H1 (cell line): ENCODE data around the gene RAMP3. TPM values are rescaled to one million over a fixed set of nuclear protein-coding genes. Genes with fewer than 3 reads are reported as not detected.

Experiments
- CTCF ChIA-PET: fragments of 300-600 bp; sonication (Branson Sonifier 250); formaldehyde crosslinking; loops from one replicate; lab custom pipeline; 2021; ENCODE audit not compliant: partially characterized antibody; lab: Charles Lee
- POLR2A ChIA-PET: fragments of 300-600 bp; sonication (Branson Sonifier 250); formaldehyde crosslinking; loops from one replicate; lab custom pipeline; 2021; ENCODE audit warnings: inconsistent platforms; ENCODE audit not compliant: partially characterized antibody; lab: Charles Lee
- DNase-seq, 2 experiments: peaks; one replicate each; pipeline versions ENCODE4 v3.0.0 to v3.0.0-alpha.2; 2010 to 2022; ENCODE audit warnings: low spot score in 2 of 2, low read depth in 1 of 2, mixed read lengths in 1 of 2
- FAIRE-seq: peaks from 2 replicates; lab custom pipeline; 2011; peaks lifted over from hg19 to GRCh38; lab: Jason Lieb, UNC
- H2AFZ ChIP-seq: 2 replicates; pipeline ENCODE4 v1.8.1; 2012; ENCODE audit warnings: low read length, inconsistent platforms
- H2AK5ac ChIP-seq: 2 replicates; pipeline ENCODE4 v1.6.1; 2013; ENCODE audit warnings: low read depth, low read length
- H2BK120ac ChIP-seq: replicated peaks from 2 replicates; pipeline ENCODE3; 2013; ENCODE audit warnings: low read depth, low read length, inconsistent platforms
- H2BK12ac ChIP-seq: 2 replicates; pipeline ENCODE4 v1.6.1; 2013; ENCODE audit warnings: low read depth, low read length
- H2BK15ac ChIP-seq: 2 replicates; pipeline ENCODE4 v1.6.1; 2013; ENCODE audit warnings: low read length
- H2BK20ac ChIP-seq: 2 replicates; pipeline ENCODE4 v1.6.1; 2013; ENCODE audit warnings: low read length
- H2BK5ac ChIP-seq: 2 replicates; pipeline ENCODE4 v1.6.1; 2013; ENCODE audit warnings: low read depth, low read length
- H3K14ac ChIP-seq: 2 replicates; pipeline ENCODE4 v1.6.1; 2013; ENCODE audit warnings: inconsistent platforms; ENCODE audit not compliant: insufficient read length
- H3K18ac ChIP-seq: 2 replicates; pipeline ENCODE4 v1.6.1; 2013; ENCODE audit warnings: low read length; ENCODE audit errors: extremely low read depth
- H3K23ac ChIP-seq: 2 replicates; pipeline ENCODE4 v1.6.1; 2013; ENCODE audit warnings: inconsistent platforms; ENCODE audit not compliant: insufficient read length
- H3K23me2 ChIP-seq: 2 replicates; pipeline ENCODE4 v1.6.1; 2013; ENCODE audit warnings: low read depth, low read length
- H3K27ac ChIP-seq: 2 replicates; pipeline ENCODE4 v1.6.1; 2011; ENCODE audit warnings: low read depth, low read length, inconsistent platforms
- H3K27me3 ChIP-seq, 4 experiments: replicated peaks in 1 of 4; 1 replicate in 1 of 4; 2 replicates in 3 of 4; pipeline versions ENCODE4 v1.6.1 to v1.8.1; 2011 to 2013; ENCODE audit warnings: low read length in 3 of 4, mild to moderate bottlenecking in 3 of 4, inconsistent platforms in 2 of 4, mixed read lengths in 2 of 4, moderate library complexity in 1 of 4; ENCODE audit not compliant: control insufficient read depth in 3 of 4, insufficient read depth in 3 of 4; ENCODE audit errors: extremely low read depth in 1 of 4
- H3K36me3 ChIP-seq, 4 experiments: 2 replicates each; pipeline versions ENCODE4 v1.6.1 to v1.8.1; 2011 to 2013; ENCODE audit warnings: mild to moderate bottlenecking in 4 of 4, low read length in 3 of 4, moderate library complexity in 2 of 4, control low read depth in 1 of 4, inconsistent platforms in 1 of 4; ENCODE audit not compliant: insufficient read depth in 4 of 4, control insufficient read depth in 2 of 4
- H3K4ac ChIP-seq: replicated peaks from 2 replicates; pipeline ENCODE3; 2013; ENCODE audit warnings: low read length, low read depth, mixed read lengths, inconsistent platforms; ENCODE audit not compliant: insufficient read length
- H3K4me1 ChIP-seq, 4 experiments: replicated peaks in 1 of 4; 1 replicate in 1 of 4; 2 replicates in 3 of 4; pipeline versions ENCODE4 v1.6.1 to v1.8.1; 2011 to 2013; ENCODE audit warnings: low read length in 3 of 4, inconsistent platforms in 2 of 4, mixed read lengths in 1 of 4; ENCODE audit not compliant: insufficient read depth in 4 of 4, control insufficient read depth in 3 of 4
- H3K4me2 ChIP-seq, 2 experiments: 2 replicates each; pipeline versions ENCODE4 v1.6.1 to v1.8.1; 2011 to 2013; ENCODE audit warnings: low read depth in 2 of 2, low read length in 2 of 2, control low read depth in 1 of 2, inconsistent platforms in 1 of 2, mild to moderate bottlenecking in 1 of 2; ENCODE audit not compliant: insufficient read depth in 1 of 2
- H3K4me3 ChIP-seq, 4 experiments: fragments of 200-600, 300-600 bp in 1 of 4; sonication (generic), shearing (Covaris generic), sonication (Bioruptor Twin) in 1 of 4; 2 replicates each; pipeline versions ENCODE4 v1.5.1 to v1.8.1; 2011 to 2016; ENCODE audit warnings: low read length in 4 of 4, low read depth in 3 of 4, control low read depth in 2 of 4, inconsistent platforms in 2 of 4, mild to moderate bottlenecking in 2 of 4, mixed read lengths in 1 of 4, moderate library complexity in 1 of 4; ENCODE audit not compliant: insufficient read depth in 2 of 4; ENCODE audit errors: extremely low read depth in 1 of 4
- H3K56ac ChIP-seq: replicated peaks from 2 replicates; pipeline ENCODE3; 2013; ENCODE audit warnings: low read depth, mild to moderate bottlenecking, mixed read lengths, low read length, inconsistent platforms; ENCODE audit not compliant: insufficient read length
- H3K79me1 ChIP-seq: 2 replicates; pipeline ENCODE4 v1.6.1; 2013; ENCODE audit warnings: low read depth, low read length, control low read depth
- H3K79me2 ChIP-seq, 2 experiments: 2 replicates each; pipeline versions ENCODE4 v1.6.1 to v1.8.1; 2012 to 2013; ENCODE audit warnings: low read length in 2 of 2, mild to moderate bottlenecking in 2 of 2, inconsistent platforms in 1 of 2; ENCODE audit not compliant: insufficient read depth in 2 of 2, control insufficient read depth in 1 of 2
- H3K9ac ChIP-seq, 4 experiments: replicated peaks in 1 of 4; 1 replicate in 1 of 4; 2 replicates in 3 of 4; pipeline versions ENCODE4 v1.6.1 to v1.8.1; 2011 to 2013; ENCODE audit warnings: low read depth in 3 of 4, low read length in 3 of 4, control low read depth in 2 of 4, mild to moderate bottlenecking in 2 of 4, moderate library complexity in 2 of 4, inconsistent platforms in 1 of 4; ENCODE audit errors: extremely low read depth in 1 of 4
- H3K9me3 ChIP-seq, 2 experiments: 2 replicates each; pipeline versions ENCODE4 v1.6.1 to v1.8.1; 2012 to 2013; ENCODE audit warnings: mild to moderate bottlenecking in 2 of 2, moderate library complexity in 2 of 2, control low read depth in 1 of 2, inconsistent platforms in 1 of 2, low read depth in 1 of 2, low read length in 1 of 2, mixed read lengths in 1 of 2; ENCODE audit not compliant: insufficient read depth in 2 of 2
- H4K20me1 ChIP-seq, 2 experiments: replicated peaks in 1 of 2; 2 replicates each; pipeline versions ENCODE3 to v1.8.1; 2011 to 2013; ENCODE audit warnings: inconsistent platforms in 2 of 2, low read length in 2 of 2, mild to moderate bottlenecking in 1 of 2; ENCODE audit not compliant: insufficient read depth in 2 of 2, control insufficient read depth in 1 of 2
- H4K5ac ChIP-seq: 2 replicates; pipeline ENCODE4 v1.6.1; 2013; ENCODE audit warnings: low read length, low read depth, mixed read lengths, inconsistent platforms; ENCODE audit not compliant: insufficient read length
- H4K8ac ChIP-seq: 2 replicates; pipeline ENCODE4 v1.8.0; 2013; ENCODE audit warnings: mild to moderate bottlenecking, moderate library complexity, low read length, inconsistent platforms; ENCODE audit not compliant: insufficient read depth; ENCODE audit errors: extremely low read depth
- H4K91ac ChIP-seq: replicated peaks from 2 replicates; pipeline ENCODE3; 2013; ENCODE audit warnings: low read length, mixed read lengths, inconsistent platforms; ENCODE audit not compliant: insufficient read length
- BRCA1 ChIP-seq: IDR thresholded peaks from 2 replicates; pipeline ENCODE4 v1.6.1; 2012; ENCODE audit warnings: low read depth, low read length, improper control_type of control experiment
- CTCF ChIP-seq, 3 experiments: IDR thresholded peaks; 1 replicate in 2 of 3; 2 replicates in 1 of 3; pipeline versions ENCODE4 v1.5.1 to v1.6.1; 2011; ENCODE audit warnings: low read length in 3 of 3, mild to moderate bottlenecking in 3 of 3, inconsistent platforms in 2 of 3, low read depth in 1 of 3, moderate library complexity in 1 of 3; ENCODE audit not compliant: insufficient read depth in 1 of 3; ENCODE audit errors: control extremely low read depth in 1 of 3
- EZH2 ChIP-seq: fragments of 200-600 bp; sonication (generic); IDR thresholded peaks from 2 replicates; pipeline ENCODE4 v1.7.1; 2012; ENCODE audit warnings: low read depth, mild to moderate bottlenecking, moderate library complexity, low read length, inconsistent platforms; ENCODE audit not compliant: severe bottlenecking
- FOSL1 ChIP-seq: IDR thresholded peaks from 2 replicates; pipeline ENCODE4 v1.6.1; 2011; ENCODE audit warnings: mild to moderate bottlenecking, low read depth, low read length, moderate library complexity; ENCODE audit not compliant: insufficient read depth
- GTF2F1 ChIP-seq: IDR thresholded peaks from 2 replicates; pipeline ENCODE4 v1.6.1; 2012; ENCODE audit warnings: low read depth, low read length, improper control_type of control experiment, borderline replicate concordance
- KDM5A ChIP-seq: fragments of 200-600 bp; IDR thresholded peaks from 2 replicates; pipeline ENCODE4 v1.7.1; 2012; ENCODE audit warnings: mild to moderate bottlenecking, low read length, inconsistent platforms, mixed read lengths
- NRF1 ChIP-seq: IDR thresholded peaks from 2 replicates; pipeline ENCODE4 v1.6.1; 2011; ENCODE audit warnings: mild to moderate bottlenecking, low read depth, low read length, improper control_type of control experiment
- RNF2 ChIP-seq: fragments of 200-900, 300-1000 bp; sonication (generic); IDR thresholded peaks from 2 replicates; pipeline ENCODE4 v1.7.1; 2016; ENCODE audit warnings: borderline replicate concordance, low read depth, mild to moderate bottlenecking, antibody characterized with exemption, low read length; ENCODE audit not compliant: poor library complexity, severe bottlenecking; ENCODE audit errors: missing control alignments
- SIRT6 ChIP-seq: IDR thresholded peaks from one replicate; pipeline ENCODE4 v1.7.1; 2012; ENCODE audit warnings: low read length, inconsistent platforms
- SUZ12 ChIP-seq: fragments of 200-600 bp; sonication (generic); IDR thresholded peaks from 2 replicates; pipeline ENCODE4 v1.6.1; 2012; ENCODE audit warnings: mild to moderate bottlenecking, inconsistent platforms, low read length, moderate library complexity, mixed read lengths
- TEAD4 ChIP-seq: IDR thresholded peaks from 2 replicates; pipeline ENCODE4 v1.6.1; 2012; ENCODE audit warnings: low read depth, low read length, inconsistent platforms, mixed read lengths
- WGBS, 2 experiments: shearing (Covaris generic) in 1 of 2; methylation state at CpG; one replicate each; pipeline versions ENCODE4 v1.1.6 to v1.1.7; 2013 to 2015; ENCODE audit warnings: low lambda C conversion rate in 2 of 2, mixed read lengths in 2 of 2, inconsistent platforms in 1 of 2, low coverage in 1 of 2, missing lambda C conversion rate in 1 of 2; ENCODE audit not compliant: insufficient replicate concordance in 2 of 2, insufficient coverage in 1 of 2, insufficient read length in 1 of 2; ENCODE audit errors: extremely low coverage in 1 of 2, missing lambda C conversion rate in 1 of 2; 5-methylcytosine and 5-hydroxymethylcytosine counted together
- polyA plus RNA-seq, 7 experiments: library from polyadenylated mRNA; depleted of rRNA in 3 of 7; stranded (reverse) in 5 of 7; unstranded in 2 of 7; fragments of >200 nt in 5 of 7; fragments of 200-250 nt in 2 of 7; gene quantifications; 1 replicate in 5 of 7; 2 replicates in 1 of 7; 4 replicates in 1 of 7; pipeline versions ENCODE4 v1.2.1 to v1.2.3, GENCODE V29; 2011 to 2013; ENCODE audit warnings: missing spikeins in 2 of 7, mixed read lengths in 2 of 7
- total RNA-seq: library from RNA; stranded (reverse); fragmentation: NEBNext Ultra II Directional; extraction: Animal tissue kit (Norgen Biotek cat#: 25700); gene quantifications from 2 replicates; pipeline ENCODE4 v1.2.1, GENCODE V29; 2021

RAMP3 gene
- total and polyA plus RNA-seq, 2 of the 8 experiments (the other 6 are each of a cell fraction or from before 2014, with no cell fraction given): 0.88 to 0.98 TPM

GRCh38 chr7:45162311-45162845, 4.8 kb downstream of the RAMP3 start:
- Histone ChIP-seq H2AFZ (no peak overlapping the region), H3K4me1 (no peaks in the 10 kb centered on the region; a peak in 1 of 7 replicates), H3K36me3 (no peaks in the 10 kb centered on the region), H3K56ac (no peak overlapping the region), H3K23ac (no peak overlapping the region), H2BK15ac (no peak overlapping the region), H3K27ac (no peak overlapping the region), H2BK12ac (no peak overlapping the region), H3K79me2 (no peaks in the 10 kb centered on the region), H3K4me3 (no peak overlapping the region), H3K14ac (no peak overlapping the region), H3K27me3 (peaks cover 0 to 18% (median 12%) of the 10 kb centered on the region in 4 experiments; a peak in 5 of 7 replicates), H3K9ac (no peak overlapping the region), H2BK5ac (no peak overlapping the region; the same call in 1 of the 2 replicates), H3K79me1 (no peaks in the 10 kb centered on the region), H3K18ac (no peak overlapping the region), H4K8ac (no peak overlapping the region), H3K4me2 (no peak overlapping the region), H2AK5ac (no peak overlapping the region), H4K91ac (no peak overlapping the region), H3K9me3 (no peaks in the 10 kb centered on the region; a peak in 1 of 4 replicates), H2BK20ac (no peak overlapping the region), H2BK120ac (no peak overlapping the region), H3K23me2 (no peaks in the 10 kb centered on the region; the same call in 1 of the 2 replicates), H3K4ac (no peak overlapping the region), H4K20me1 (no peaks in the 10 kb centered on the region), H4K5ac (no peak overlapping the region)
- POLR2A ChIA-PET: no interaction called here
- DNase-seq (no peak), FAIRE-seq (no peak)
- CTCF ChIA-PET: interaction anchor here (1.1 kb wide), 1 partner anchor 98 kb away, joined by 5 read pairs; no protein-coding TSS in a partner anchor
- 70% methylated on average over 3 of the region's 3 CpGs; no CpG with 5 or more reads in 1 of the 2 experiments for WGBS, 2 experiments
- TF ChIP-seq EZH2 (no peak), CTCF (IDR thresholded peaks at IDR 0.05; ENCODE audit: control extremely low read depth in 1 of 3, insufficient read depth in 1 of 3, low read depth in 1 of 3, low read length in 3 of 3) (no peak), SUZ12 (no peak), GTF2F1 (no peak), KDM5A (no peak), SIRT6 (no peak), TEAD4 (no peak), FOSL1 (no peak), NRF1 (no peak), BRCA1 (no peak), RNF2 (no peak)
